Fibroblast of the aortic adventitia (primary cell): ENCODE measurements around the gene MYCBPAP. TPM values are rescaled to one million over a fixed set of nuclear protein-coding genes. Genes with fewer than 3 reads are reported as not detected.

ENCODE experiments used
- DNase-seq: peaks from one replicate; pipeline ENCODE4 v3.0.0-alpha.2; 2010; ENCODE audit warnings: low read depth
- H3K4me3 ChIP-seq: 2 replicates; pipeline ENCODE4 v1.5.1; 2011; ENCODE audit warnings: low read depth, mild to moderate bottlenecking, control low read depth, low read length, moderate library complexity
- CTCF ChIP-seq: IDR thresholded peaks from 2 replicates; pipeline ENCODE4 v1.5.1; 2011; ENCODE audit warnings: mild to moderate bottlenecking, low read length, control low read depth, inconsistent platforms; ENCODE audit not compliant: insufficient read depth
- total RNA-seq: library from RNA; depleted of rRNA; stranded (reverse); fragments of >200 nt; gene quantifications from 2 replicates; pipeline ENCODE4 v1.2.3, GENCODE V29; 2012; ENCODE audit warnings: low replicate concordance

MYCBPAP gene
- total RNA-seq, 1 donor, result 0.99 TPM

GRCh38 chr17:50549256-50549941 lies 41.2 kb downstream of the MYCBPAP start:
- no peak overlapping the region for H3K4me3 ChIP-seq
- TF ChIP-seq CTCF, result no peak
- DNase-seq, result no peak

- no peak for DNase-seq
- no peak for TF ChIP-seq CTCF
- no peak overlapping the region for H3K4me3 ChIP-seq
Measured at GRCh38 chr17:50549969-50550368, 41.7 kb downstream of the MYCBPAP start.

GRCh38 chr17:50550661-50551432 lies 42.6 kb downstream of the MYCBPAP start:
- peak; percentile 91 for TF ChIP-seq CTCF
- DNase-seq, result peak; percentile 92
- H3K4me3 ChIP-seq, result no peak overlapping the region

- no peak overlapping the region for H3K4me3 ChIP-seq
- DNase-seq, result no peak
- TF ChIP-seq CTCF, result no peak
Measured at GRCh38 chr17:50551433-50551815, 43.2 kb downstream of the MYCBPAP start.

GRCh38 chr17:50551884-50552283 lies 43.6 kb downstream of the MYCBPAP start:
- no peak for TF ChIP-seq CTCF
- no peak overlapping the region for H3K4me3 ChIP-seq

GRCh38 chr17:50554201-50554600 lies 46.0 kb downstream of the MYCBPAP start:
- no peak for TF ChIP-seq CTCF
- no peak overlapping the region for H3K4me3 ChIP-seq
- no peak for DNase-seq

More at GRCh38 chr17:50551884-50552283, 43.6 kb downstream of the MYCBPAP start:
- DNase-seq, result no peak
